ENCODE measurements around the gene PLPPR1.
A peak's percentile ranks its signal among the peaks of the same experiment; 100 is the strongest.

Gene PLPPR1

GRCh38 chr9:101254733-101255433, 226.4 kb downstream of the PLPPR1 start:
- no peak for TF ChIP-seq CTCF (conservative IDR thresholded peaks at IDR 0.05)
- peak overlapping the region; percentile 62 for H3K27ac ChIP-seq

GRCh38 chr9:101264727-101265126, 236.2 kb downstream of the PLPPR1 start:
- TF ChIP-seq CTCF (conservative IDR thresholded peaks at IDR 0.05): no peak
- no peak overlapping the region for H3K27ac ChIP-seq

- no peak overlapping the region for H3K27ac ChIP-seq
- TF ChIP-seq CTCF (conservative IDR thresholded peaks at IDR 0.05): no peak
Measured at GRCh38 chr9:101265261-101265660, 236.7 kb downstream of the PLPPR1 start.

- no peak for TF ChIP-seq CTCF (conservative IDR thresholded peaks at IDR 0.05)
- H3K27ac ChIP-seq: no peak overlapping the region
Measured at GRCh38 chr9:101268426-101268825, 239.9 kb downstream of the PLPPR1 start.

GRCh38 chr9:101269591-101270283, 241.2 kb downstream of the PLPPR1 start:
- H3K27ac ChIP-seq: no peak overlapping the region
- TF ChIP-seq CTCF (conservative IDR thresholded peaks at IDR 0.05): no peak

- H3K27ac ChIP-seq: no peak overlapping the region
- no peak for TF ChIP-seq CTCF (conservative IDR thresholded peaks at IDR 0.05)
Measured at GRCh38 chr9:101270302-101270701, 241.8 kb downstream of the PLPPR1 start.

- TF ChIP-seq CTCF (conservative IDR thresholded peaks at IDR 0.05): no peak
- H3K27ac ChIP-seq: no peak overlapping the region
Measured at GRCh38 chr9:101271102-101271501, 242.6 kb downstream of the PLPPR1 start.

Data from VCaP (cell line).